DOHH2 (cell line): ENCODE measurements around the gene SRCAP.

Source experiments
- H3F3A ChIP-seq: fragments of 200-600 bp; sonication (generic), shearing (Covaris generic); 2 replicates; pipeline ENCODE4 v1.6.0; 2016; ENCODE audit warnings: antibody characterized with exemption, mild to moderate bottlenecking; ENCODE audit not compliant: control insufficient read depth, insufficient read depth
- H3K27ac ChIP-seq: fragments of 200-600 bp; sonication (generic); 2 replicates; pipeline ENCODE4 v1.5.1; 2014; ENCODE audit warnings: low read depth, mild to moderate bottlenecking, low read length, moderate library complexity
- H3K27me3 ChIP-seq: fragments of 200-600 bp; sonication (generic); 2 replicates; pipeline ENCODE4 v1.6.1; 2014; ENCODE audit warnings: mild to moderate bottlenecking, low read length, mixed read lengths; ENCODE audit not compliant: control insufficient read depth
- H3K36me3 ChIP-seq: fragments of 200-600 bp; sonication (generic); 2 replicates; pipeline ENCODE4 v1.6.1; 2014; ENCODE audit warnings: mild to moderate bottlenecking, low read length, moderate library complexity, mixed read lengths; ENCODE audit not compliant: control insufficient read depth
- H3K4me1 ChIP-seq: fragments of 200-600 bp; sonication (generic); 2 replicates; pipeline ENCODE4 v1.6.1; 2014; ENCODE audit warnings: mild to moderate bottlenecking, low read length, mixed read lengths; ENCODE audit not compliant: control insufficient read depth
- H3K4me2 ChIP-seq: fragments of 200-600 bp; sonication (generic); 2 replicates; pipeline ENCODE4 v1.6.0; 2014; ENCODE audit warnings: mild to moderate bottlenecking, low read length, moderate library complexity
- H3K4me3 ChIP-seq: fragments of 200-600 bp; sonication (generic); 2 replicates; pipeline ENCODE4 v1.5.1; 2014; ENCODE audit warnings: mild to moderate bottlenecking, low read length, mixed read lengths
- H3K79me2 ChIP-seq: fragments of 200-600 bp; sonication (generic); 2 replicates; pipeline ENCODE4 v1.6.1; 2014; ENCODE audit warnings: mild to moderate bottlenecking, low read length, mixed read lengths; ENCODE audit not compliant: control insufficient read depth
- H3K9me2 ChIP-seq: fragments of 200-600 bp; sonication (generic); replicated peaks from 2 replicates; pipeline ENCODE4 v1.6.1; 2014; ENCODE audit warnings: mild to moderate bottlenecking, low read length, mixed read lengths; ENCODE audit not compliant: control insufficient read depth
- H3K9me3 ChIP-seq: fragments of 200-600 bp; sonication (generic); 2 replicates; pipeline ENCODE4 v1.6.1; 2014; ENCODE audit warnings: antibody characterized with exemption, low read length, mixed read lengths; ENCODE audit not compliant: control insufficient read depth, insufficient read depth
- H4K20me1 ChIP-seq: fragments of 200-600 bp; sonication (generic); 2 replicates; pipeline ENCODE4 v1.6.0; 2014; ENCODE audit warnings: low read depth, mild to moderate bottlenecking, antibody characterized with exemption, low read length, moderate library complexity; ENCODE audit not compliant: control insufficient read depth, insufficient read depth
- CTCF ChIP-seq: fragments of 200-600 bp; sonication (generic); IDR thresholded peaks from one replicate; pipeline ENCODE4 v1.5.1; 2014; ENCODE audit warnings: antibody characterized with exemption, mild to moderate bottlenecking, low read depth, low read length; ENCODE audit not compliant: poor library complexity, severe bottlenecking
- EZH2phosphoT487 ChIP-seq: fragments of 200-600 bp; sonication (generic); IDR thresholded peaks from 2 replicates; pipeline ENCODE4 v1.6.1; 2017; ENCODE audit warnings: borderline replicate concordance, mild to moderate bottlenecking, antibody characterized with exemption, low read length, moderate library complexity, mixed read lengths

The SRCAP gene

DNA sequence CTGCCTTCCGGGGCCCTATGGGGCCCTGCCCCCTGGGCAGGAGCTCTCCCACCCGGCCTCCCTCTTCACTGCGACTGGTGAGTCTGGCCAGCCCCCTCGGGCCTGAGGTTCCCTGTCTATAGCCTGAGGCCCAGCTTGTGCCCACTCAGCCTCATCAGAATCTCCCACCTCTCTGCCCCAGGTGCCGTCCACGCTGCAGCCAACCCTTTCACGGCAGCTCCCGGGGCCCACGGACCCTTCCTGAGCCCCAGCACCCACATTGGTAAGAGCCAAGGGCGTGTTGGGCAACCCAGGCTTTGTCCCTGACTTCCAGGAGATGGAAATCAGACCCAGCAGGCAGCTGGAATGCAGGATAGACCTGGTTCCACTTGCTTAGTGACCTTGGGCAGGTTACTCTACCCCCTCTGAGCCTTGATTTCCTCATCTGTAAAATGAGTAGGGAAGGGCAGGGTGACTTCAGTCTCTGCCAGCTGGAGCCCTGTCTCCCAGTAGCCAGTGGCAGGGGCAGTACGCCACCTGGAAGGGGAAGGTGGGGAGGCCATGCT, 31.5 kb upstream of the SRCAP start:
- H3K36me3 ChIP-seq, result peaks cover 75% of the 10 kb centered on the region

DNA sequence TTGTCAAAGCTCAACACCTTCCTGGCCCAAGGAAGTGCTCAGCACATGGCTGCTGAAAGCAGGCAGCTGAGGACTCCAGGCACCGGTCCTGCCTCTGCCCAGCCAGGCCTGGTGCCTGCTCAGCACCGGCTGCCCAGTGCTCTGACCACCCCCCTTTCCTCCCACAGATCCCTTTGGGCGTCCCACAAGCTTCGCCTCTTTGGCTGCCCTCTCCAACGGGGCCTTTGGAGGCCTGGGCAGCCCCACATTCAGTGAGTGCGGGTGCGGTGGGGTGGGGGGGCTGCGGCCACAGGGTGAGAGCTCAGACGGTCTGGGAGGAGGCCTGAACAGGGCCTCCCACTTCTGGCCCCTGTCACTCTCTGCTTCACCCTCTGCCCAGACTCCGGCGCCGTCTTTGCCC, 30.6 kb upstream of the SRCAP start:
- Histone ChIP-seq H4K20me1 (0 out of 2 replicates have a peak, but pooled peaks cover 4% of the 10 kb centered on the region), H3F3A (peaks cover 3% of the 10 kb centered on the region; the same call in 1 of the 2 replicates), H3K27me3 (no peaks in the 10 kb centered on the region), H3K9me3 (no peaks in the 10 kb centered on the region), H3K4me1 (peaks cover 3% of the 10 kb centered on the region; the same call in 1 of the 2 replicates), H3K79me2 (peaks cover 6% of the 10 kb centered on the region), H3K4me3 (no peak overlapping the region), H3K36me3 (peaks cover 65% of the 10 kb centered on the region), H3K4me2 (no peak overlapping the region), H3K9me2 (no peaks in the 10 kb centered on the region), H3K27ac (no peak overlapping the region)
- TF ChIP-seq EZH2phosphoT487 (no peak), CTCF (no peak)

More for the DNA sequence above, 31.5 kb upstream of the SRCAP start:
- Histone ChIP-seq H3K9me3 (no peaks in the 10 kb centered on the region), H4K20me1 (0 out of 2 replicates have a peak, but pooled peaks cover 4% of the 10 kb centered on the region), H3K4me2 (no peak overlapping the region), H3K27ac (no peak overlapping the region), H3K4me3 (no peak overlapping the region), H3K79me2 (peaks cover 16% of the 10 kb centered on the region), H3F3A (peaks cover 3% of the 10 kb centered on the region; the same call in 1 of the 2 replicates), H3K4me1 (peaks cover 13% of the 10 kb centered on the region), H3K9me2 (no peaks in the 10 kb centered on the region), H3K27me3 (no peaks in the 10 kb centered on the region)
- TF ChIP-seq CTCF, result no peak
- TF ChIP-seq EZH2phosphoT487, result no peak

- Histone ChIP-seq H3K4me2 (no peak overlapping the region), H3K4me3 (no peak overlapping the region), H3K9me3 (no peaks in the 10 kb centered on the region), H3K36me3 (peaks cover 59% of the 10 kb centered on the region), H3K4me1 (no peaks in the 10 kb centered on the region), H4K20me1 (no peaks in the 10 kb centered on the region), H3K79me2 (no peaks in the 10 kb centered on the region), H3K27me3 (no peaks in the 10 kb centered on the region), H3F3A (peaks cover 3% of the 10 kb centered on the region; the same call in 1 of the 2 replicates), H3K9me2 (no peaks in the 10 kb centered on the region), H3K27ac (no peak overlapping the region)
- TF ChIP-seq CTCF, result no peak
- TF ChIP-seq EZH2phosphoT487, result no peak
Observed at GRCh38 chr16:30669026-30669902, 29.7 kb upstream of the SRCAP start.
